Neural cell (in vitro differentiated cells): ENCODE results near the gene SLC39A2. TPM values are rescaled to one million over a fixed set of nuclear protein-coding genes. Genes with fewer than 3 reads are reported as not detected.

Experiments used
- H2AFZ ChIP-seq: fragments of 200-600, 300-800 bp; sonication (generic), shearing (Covaris generic); 2 replicates; pipeline ENCODE4 v1.6.0; 2014; ENCODE audit warnings: low read depth, mild to moderate bottlenecking, antibody characterized with exemption, low read length, moderate library complexity
- H3F3A ChIP-seq: fragments of 200-600 bp; shearing (Covaris generic); 2 replicates; pipeline ENCODE4 v1.6.1; 2016; ENCODE audit warnings: mild to moderate bottlenecking, moderate library complexity, mixed read lengths, antibody characterized with exemption, low read length; ENCODE audit not compliant: insufficient read depth, poor library complexity, severe bottlenecking
- H3K27ac ChIP-seq: fragments of 200-600, 300-800 bp; sonication (generic), shearing (Covaris generic); 2 replicates; pipeline ENCODE4 v1.5.1; 2014; ENCODE audit warnings: mild to moderate bottlenecking, low read length, moderate library complexity
- H3K27me3 ChIP-seq: fragments of 300-800, 200-600 bp; sonication (generic), shearing (Covaris generic); 2 replicates; pipeline ENCODE4 v1.6.0; 2014; ENCODE audit warnings: mild to moderate bottlenecking, low read depth, low read length, moderate library complexity; ENCODE audit not compliant: insufficient read depth
- H3K36me3 ChIP-seq: fragments of 300-800, 200-600 bp; sonication (generic), shearing (Covaris generic); 2 replicates; pipeline ENCODE4 v1.5.1; 2014; ENCODE audit warnings: mild to moderate bottlenecking, antibody characterized with exemption, low read length, moderate library complexity; ENCODE audit not compliant: insufficient read depth
- H3K4me2 ChIP-seq: fragments of 300-800, 200-600 bp; sonication (generic), shearing (Covaris generic); 2 replicates; pipeline ENCODE4 v1.6.0; 2014; ENCODE audit warnings: mild to moderate bottlenecking, low read length
- H3K4me3 ChIP-seq: fragments of 300-800, 200-600 bp; sonication (generic), shearing (Covaris generic); 2 replicates; pipeline ENCODE4 v1.5.1; 2014; ENCODE audit warnings: mild to moderate bottlenecking, low read length, moderate library complexity
- H3K79me2 ChIP-seq: fragments of 200-600 bp; shearing (Covaris generic); replicated peaks from 2 replicates; pipeline ENCODE4 v1.6.0; 2014; ENCODE audit warnings: mild to moderate bottlenecking, low read length, moderate library complexity; ENCODE audit not compliant: insufficient read depth
- H3K9ac ChIP-seq: fragments of 300-800, 200-600 bp; sonication (generic), shearing (Covaris generic); 2 replicates; pipeline ENCODE4 v1.6.1; 2016; ENCODE audit warnings: mild to moderate bottlenecking, low read length, mixed read lengths
- H3K9me2 ChIP-seq: fragments of 200-600 bp; shearing (Covaris generic); 2 replicates; pipeline ENCODE4 v1.6.1; 2016; ENCODE audit warnings: mild to moderate bottlenecking, low read length, mixed read lengths; ENCODE audit not compliant: insufficient read depth
- H3K9me3 ChIP-seq: fragments of 200-600, 300-800 bp; sonication (generic), shearing (Covaris generic); 2 replicates; pipeline ENCODE4 v1.6.1; 2016; ENCODE audit warnings: mild to moderate bottlenecking, mixed run types, low read length, moderate library complexity, mixed read lengths
- H4K20me1 ChIP-seq: fragments of 200-600 bp; shearing (Covaris generic); 2 replicates; pipeline ENCODE4 v1.6.1; 2016; ENCODE audit warnings: mild to moderate bottlenecking, mixed run types; ENCODE audit not compliant: insufficient read depth
- EP300 ChIP-seq: fragments of 450-650 bp; conservative IDR thresholded peaks from 2 replicates; pipeline ENCODE4 v1.6.1; 2014; ENCODE audit warnings: antibody characterized with exemption, mild to moderate bottlenecking, moderate library complexity; ENCODE audit not compliant: poor library complexity, severe bottlenecking
- EZH2 ChIP-seq: fragments of 200-600, 300-800 bp; shearing (Covaris generic), sonication (generic); IDR thresholded peaks from 2 replicates; pipeline ENCODE4 v1.6.1; 2014; ENCODE audit warnings: antibody characterized with exemption, low read length, borderline replicate concordance, mild to moderate bottlenecking; ENCODE audit not compliant: insufficient read depth, poor library complexity, severe bottlenecking
- MXI1 ChIP-seq: fragments of 450-650 bp; conservative IDR thresholded peaks from 2 replicates; pipeline ENCODE4 v1.6.1; 2014; ENCODE audit warnings: antibody characterized with exemption, mild to moderate bottlenecking; ENCODE audit not compliant: poor library complexity, severe bottlenecking
- POLR2AphosphoS5 ChIP-seq: IDR thresholded peaks from 2 replicates; pipeline ENCODE4 v1.6.1; 2012
- RAD21 ChIP-seq: fragments of 450-650 bp; conservative IDR thresholded peaks from 2 replicates; pipeline ENCODE4 v1.6.1; 2014; ENCODE audit warnings: antibody characterized with exemption, mild to moderate bottlenecking, moderate library complexity
- SMC3 ChIP-seq: fragments of 450-650 bp; conservative IDR thresholded peaks from 2 replicates; pipeline ENCODE4 v1.6.1; 2014; ENCODE audit warnings: antibody characterized with exemption, mild to moderate bottlenecking, moderate library complexity; ENCODE audit not compliant: poor library complexity
- TAF1 ChIP-seq: IDR thresholded peaks from 2 replicates; pipeline ENCODE4 v1.6.1; 2012; ENCODE audit warnings: low read depth
- polyA plus RNA-seq: library from polyadenylated mRNA; depleted of rRNA; stranded (reverse); fragments of >200 nt; gene quantifications from 2 replicates; pipeline ENCODE4 v1.2.3, GENCODE V29; 2014
- TF ChIP-seq, protein P1 (sequence below): IDR thresholded peaks from 2 replicates; pipeline ENCODE4 v1.6.1; 2012; ENCODE audit warnings: borderline replicate concordance
- TF ChIP-seq, protein P2 (sequence below): fragments of 450-650 bp; IDR thresholded peaks from 2 replicates; pipeline ENCODE4 v1.5.1; 2014; ENCODE audit warnings: antibody characterized with exemption, mild to moderate bottlenecking, moderate library complexity; ENCODE audit not compliant: poor library complexity, severe bottlenecking

SLC39A2 gene
- polyA plus RNA-seq, 1 donor from 2014 or later, result not detected

DNA sequence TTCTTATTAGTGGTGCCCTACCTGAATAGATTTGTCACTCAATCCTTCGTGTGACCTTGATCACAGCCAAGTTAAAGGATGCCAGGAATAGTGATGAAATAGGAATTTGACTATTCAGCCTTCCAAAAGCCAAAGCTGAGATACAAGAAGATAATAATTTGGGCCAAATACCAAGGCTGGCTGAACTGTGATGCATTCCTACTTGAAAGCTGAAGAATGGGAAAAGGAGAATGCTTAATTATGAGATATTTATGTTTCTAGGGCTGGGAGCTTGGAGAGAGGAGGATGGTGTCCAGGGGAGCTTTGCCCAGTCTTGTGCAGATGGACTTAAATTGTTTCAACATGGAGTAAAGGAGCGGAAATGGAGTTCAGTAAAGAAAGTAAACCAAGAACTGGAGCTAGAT lies 48.3 kb downstream of the SLC39A2 start:
- no peaks in the 10 kb centered on the region for H3K36me3 ChIP-seq
- no peaks in the 10 kb centered on the region for H3F3A ChIP-seq
- no peak overlapping the region for H2AFZ ChIP-seq
- no peaks in the 10 kb centered on the region for H4K20me1 ChIP-seq
- H3K9me3 ChIP-seq, result no peaks in the 10 kb centered on the region
- no peaks in the 10 kb centered on the region for H3K27me3 ChIP-seq
- H3K9ac ChIP-seq, result no peak overlapping the region
- H3K27ac ChIP-seq, result no peak overlapping the region
- TF ChIP-seq EP300 (no peak), SMC3 (no peak), POLR2AphosphoS5 (no peak), MXI1 (no peak), TAF1 (no peak)
- TF ChIP-seq, protein P1, sequence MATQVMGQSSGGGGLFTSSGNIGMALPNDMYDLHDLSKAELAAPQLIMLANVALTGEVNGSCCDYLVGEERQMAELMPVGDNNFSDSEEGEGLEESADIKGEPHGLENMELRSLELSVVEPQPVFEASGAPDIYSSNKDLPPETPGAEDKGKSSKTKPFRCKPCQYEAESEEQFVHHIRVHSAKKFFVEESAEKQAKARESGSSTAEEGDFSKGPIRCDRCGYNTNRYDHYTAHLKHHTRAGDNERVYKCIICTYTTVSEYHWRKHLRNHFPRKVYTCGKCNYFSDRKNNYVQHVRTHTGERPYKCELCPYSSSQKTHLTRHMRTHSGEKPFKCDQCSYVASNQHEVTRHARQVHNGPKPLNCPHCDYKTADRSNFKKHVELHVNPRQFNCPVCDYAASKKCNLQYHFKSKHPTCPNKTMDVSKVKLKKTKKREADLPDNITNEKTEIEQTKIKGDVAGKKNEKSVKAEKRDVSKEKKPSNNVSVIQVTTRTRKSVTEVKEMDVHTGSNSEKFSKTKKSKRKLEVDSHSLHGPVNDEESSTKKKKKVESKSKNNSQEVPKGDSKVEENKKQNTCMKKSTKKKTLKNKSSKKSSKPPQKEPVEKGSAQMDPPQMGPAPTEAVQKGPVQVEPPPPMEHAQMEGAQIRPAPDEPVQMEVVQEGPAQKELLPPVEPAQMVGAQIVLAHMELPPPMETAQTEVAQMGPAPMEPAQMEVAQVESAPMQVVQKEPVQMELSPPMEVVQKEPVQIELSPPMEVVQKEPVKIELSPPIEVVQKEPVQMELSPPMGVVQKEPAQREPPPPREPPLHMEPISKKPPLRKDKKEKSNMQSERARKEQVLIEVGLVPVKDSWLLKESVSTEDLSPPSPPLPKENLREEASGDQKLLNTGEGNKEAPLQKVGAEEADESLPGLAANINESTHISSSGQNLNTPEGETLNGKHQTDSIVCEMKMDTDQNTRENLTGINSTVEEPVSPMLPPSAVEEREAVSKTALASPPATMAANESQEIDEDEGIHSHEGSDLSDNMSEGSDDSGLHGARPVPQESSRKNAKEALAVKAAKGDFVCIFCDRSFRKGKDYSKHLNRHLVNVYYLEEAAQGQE, result no peak
- no peaks in the 10 kb centered on the region for H3K9me2 ChIP-seq
- H3K4me2 ChIP-seq, result no peak overlapping the region
- H3K4me3 ChIP-seq, result no peak overlapping the region
- H3K79me2 ChIP-seq, result no peaks in the 10 kb centered on the region

DNA sequence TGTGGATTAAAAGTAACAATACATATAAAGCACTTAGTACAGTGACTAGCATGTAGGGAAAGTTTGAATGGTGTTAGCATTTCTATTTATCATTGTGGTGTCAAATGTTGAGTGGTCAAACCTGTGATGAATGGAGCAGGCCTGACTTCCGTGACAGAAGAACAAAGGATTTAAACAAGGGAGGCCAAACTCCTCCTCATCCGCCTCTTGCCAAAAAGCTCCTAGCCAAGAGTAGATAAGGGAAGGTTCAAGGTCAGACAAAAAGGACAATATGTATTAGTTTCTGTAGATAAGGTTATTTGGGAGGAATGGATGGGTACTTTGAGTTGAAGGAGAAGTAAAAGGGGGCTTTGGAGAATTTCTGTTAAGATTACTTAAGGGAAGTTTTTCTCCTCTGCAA lies 49.5 kb downstream of the SLC39A2 start:
- H3K36me3 ChIP-seq, result no peaks in the 10 kb centered on the region
- no peak overlapping the region for H3K4me2 ChIP-seq
- no peaks in the 10 kb centered on the region for H3K27me3 ChIP-seq
- H2AFZ ChIP-seq, result no peak overlapping the region
- TF ChIP-seq RAD21, result no peak
- no peak for TF ChIP-seq SMC3
- TF ChIP-seq EZH2, result no peak
- TF ChIP-seq MXI1, result no peak
- TF ChIP-seq EP300, result no peak
- TF ChIP-seq TAF1, result no peak
- H3K9me3 ChIP-seq, result no peaks in the 10 kb centered on the region
- no peak overlapping the region for H3K9ac ChIP-seq
- no peak overlapping the region for H3K4me3 ChIP-seq
- no peak overlapping the region for H3K27ac ChIP-seq
- H4K20me1 ChIP-seq, result no peaks in the 10 kb centered on the region
- H3K79me2 ChIP-seq, result no peaks in the 10 kb centered on the region
- H3K9me2 ChIP-seq, result no peaks in the 10 kb centered on the region
- no peaks in the 10 kb centered on the region for H3F3A ChIP-seq

DNA sequence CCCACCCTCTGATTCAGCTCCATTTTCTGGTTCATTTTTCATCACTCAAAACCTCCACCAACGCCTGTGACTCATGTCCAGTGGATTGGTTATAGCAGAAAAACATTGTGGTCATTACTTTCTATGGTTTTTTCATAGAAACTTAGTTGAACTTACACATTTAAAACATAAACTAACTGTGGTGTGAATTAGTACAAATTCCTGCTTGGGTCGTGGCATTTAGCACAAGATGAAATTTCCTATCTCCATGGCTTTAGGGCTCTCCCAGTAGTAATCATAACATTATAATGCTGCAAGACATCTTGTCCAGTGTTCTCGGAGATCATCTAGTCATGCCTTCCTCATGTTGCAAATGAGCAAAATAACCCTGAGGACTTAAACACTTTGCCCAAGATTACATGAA lies 50.2 kb downstream of the SLC39A2 start:
- no peaks in the 10 kb centered on the region for H4K20me1 ChIP-seq
- no peak overlapping the region for H3K27ac ChIP-seq
- H3K9me3 ChIP-seq, result no peaks in the 10 kb centered on the region
- H3K79me2 ChIP-seq, result no peaks in the 10 kb centered on the region
- no peak overlapping the region for H2AFZ ChIP-seq
- no peaks in the 10 kb centered on the region for H3F3A ChIP-seq
- H3K27me3 ChIP-seq, result no peaks in the 10 kb centered on the region
- no peaks in the 10 kb centered on the region for H3K36me3 ChIP-seq
- no peak overlapping the region for H3K9ac ChIP-seq
- TF ChIP-seq RAD21 (no peak), TAF1 (no peak), MXI1 (no peak), SMC3 (no peak), EP300 (no peak)
- TF ChIP-seq, protein P1, result no peak
- TF ChIP-seq, protein P2, sequence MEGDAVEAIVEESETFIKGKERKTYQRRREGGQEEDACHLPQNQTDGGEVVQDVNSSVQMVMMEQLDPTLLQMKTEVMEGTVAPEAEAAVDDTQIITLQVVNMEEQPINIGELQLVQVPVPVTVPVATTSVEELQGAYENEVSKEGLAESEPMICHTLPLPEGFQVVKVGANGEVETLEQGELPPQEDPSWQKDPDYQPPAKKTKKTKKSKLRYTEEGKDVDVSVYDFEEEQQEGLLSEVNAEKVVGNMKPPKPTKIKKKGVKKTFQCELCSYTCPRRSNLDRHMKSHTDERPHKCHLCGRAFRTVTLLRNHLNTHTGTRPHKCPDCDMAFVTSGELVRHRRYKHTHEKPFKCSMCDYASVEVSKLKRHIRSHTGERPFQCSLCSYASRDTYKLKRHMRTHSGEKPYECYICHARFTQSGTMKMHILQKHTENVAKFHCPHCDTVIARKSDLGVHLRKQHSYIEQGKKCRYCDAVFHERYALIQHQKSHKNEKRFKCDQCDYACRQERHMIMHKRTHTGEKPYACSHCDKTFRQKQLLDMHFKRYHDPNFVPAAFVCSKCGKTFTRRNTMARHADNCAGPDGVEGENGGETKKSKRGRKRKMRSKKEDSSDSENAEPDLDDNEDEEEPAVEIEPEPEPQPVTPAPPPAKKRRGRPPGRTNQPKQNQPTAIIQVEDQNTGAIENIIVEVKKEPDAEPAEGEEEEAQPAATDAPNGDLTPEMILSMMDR, result no peak
- H3K4me3 ChIP-seq, result no peak overlapping the region
- H3K9me2 ChIP-seq, result no peaks in the 10 kb centered on the region
- no peak overlapping the region for H3K4me2 ChIP-seq
